Sigmoid colon (tissue), 7 donors: Measurements from ENCODE around the gene ANKDD1B. TPM values are rescaled to one million over a fixed set of nuclear protein-coding genes. Genes with fewer than 3 reads are reported as not detected.
A peak's percentile ranks its signal among the peaks of the same experiment; 100 is the strongest.

Source experiments
- DNase-seq: peaks from one replicate; pipeline ENCODE4 v3.0.0-alpha.2; 2019
- H3K27ac ChIP-seq, 4 donors: fragments of 200-600 bp; sonication (generic); one replicate each; pipeline ENCODE4 v1.5.1; 2016 to 2019; ENCODE audit warnings: mild to moderate bottlenecking in 1 of 4
- H3K27me3 ChIP-seq, 3 donors: fragments of 200-600 bp; sonication (generic); one replicate each; pipeline ENCODE4 v1.5.1; 2019; ENCODE audit warnings: mild to moderate bottlenecking in 1 of 3
- H3K36me3 ChIP-seq, 4 donors: fragments of 200-600 bp; sonication (generic); one replicate each; pipeline ENCODE4 v1.5.1; 2016 to 2019
- H3K4me1 ChIP-seq, 4 donors: fragments of 200-600 bp; sonication (generic); one replicate each; pipeline ENCODE4 v1.5.1; 2017 to 2019
- H3K4me3 ChIP-seq, 4 donors: fragments of 200-600 bp; sonication (generic); one replicate each; pipeline ENCODE4 v1.5.1; 2017 to 2019; ENCODE audit warnings: mild to moderate bottlenecking in 2 of 4, moderate library complexity in 1 of 4
- H3K9me3 ChIP-seq, 4 donors: fragments of 200-600 bp in 3 of 4; sonication (generic) in 3 of 4; one replicate each; pipeline versions ENCODE4 v1.5.1 to v1.6.1; 2013 to 2019
- CTCF ChIP-seq, 4 experiments: fragments of 450-650 bp in 3 of 4; fragments of 200-600 bp in 1 of 4; IDR thresholded peaks; one replicate each; pipeline ENCODE4 v1.5.1; 2016 to 2019; ENCODE audit warnings: antibody characterized with exemption in 4 of 4, mild to moderate bottlenecking in 3 of 4, moderate library complexity in 2 of 4
- EP300 ChIP-seq, 4 donors: sonication (generic); formaldehyde crosslinking; IDR thresholded peaks; one replicate each; pipeline ENCODE4 v1.6.1; 2017; ENCODE audit warnings: antibody characterized with exemption in 4 of 4
- POLR2A ChIP-seq, 2 donors: fragments of 450-650 bp; IDR thresholded peaks; one replicate each; pipeline ENCODE4 v1.6.1; 2016; ENCODE audit warnings: antibody characterized with exemption in 2 of 2, mild to moderate bottlenecking in 2 of 2, moderate library complexity in 2 of 2
- POLR2AphosphoS5 ChIP-seq, 4 donors: sonication (generic); formaldehyde crosslinking; IDR thresholded peaks; one replicate each; pipeline ENCODE4 v1.6.1; 2017; ENCODE audit warnings: antibody characterized with exemption in 4 of 4
- WGBS, 2 donors: extraction: QIAGEN DNeasy Blood & Tissue Kit; methylation state at CpG; one replicate each; pipeline ENCODE4 v1.1.7; 2013; 5-methylcytosine and 5-hydroxymethylcytosine counted together
- intact Hi-C: fragments of 100-400 bp; cut with DNase I; formaldehyde crosslinking; loops from one replicate; pipeline ENCODE4 v1.15.1; 2023
- polyA plus RNA-seq, 3 donors: library from polyadenylated mRNA; stranded (reverse); fragments of 200-250 nt; gene quantifications; one replicate each; pipeline ENCODE4 v1.2.3, GENCODE V29; 2013
- total RNA-seq, 4 donors: library from RNA; depleted of rRNA; stranded (reverse); fragments of >200 nt; gene quantifications; one replicate each; pipeline ENCODE4 v1.1.0, GENCODE V29; 2016
- donor health status: healthy with polysubstance abuse.
- donor health status: Bipolar disorder and iron deficiency.
- donor health status: healthy.

The ANKDD1B gene
- total and polyA plus RNA-seq, 7 donors, result 0.36 to 3.0 (median 1.8) TPM; not detected in 2

GRCh38 chr5:75612901-75613300, 1.6 kb downstream of the ANKDD1B start:
- no peak overlapping the region for H3K4me3 ChIP-seq
- intact Hi-C loops, result loop anchor here (5.0 kb wide), 1 partner anchor 44 kb away; no protein-coding TSS in a partner anchor
- H3K4me1 ChIP-seq, result peaks cover 0 to 18% (median 15%) of the 10 kb centered on the region in 4 donors
- TF ChIP-seq CTCF (IDR thresholded peaks at IDR 0.05) (no peak), POLR2A (IDR thresholded peaks at IDR 0.05) (no peak), POLR2AphosphoS5 (IDR thresholded peaks at IDR 0.05) (no peak), EP300 (IDR thresholded peaks at IDR 0.05) (no peak)
- DNase-seq, result no peak
- H3K9me3 ChIP-seq, result no peaks in the 10 kb centered on the region
- H3K36me3 ChIP-seq, result no peaks in the 10 kb centered on the region
- H3K27ac ChIP-seq, result no peak overlapping the region
- no peaks in the 10 kb centered on the region for H3K27me3 ChIP-seq
- 92 to 98% methylated on average over 3 of the region's 3 CpGs for WGBS, 2 donors

GRCh38 chr5:75614176-75614575, 2.9 kb downstream of the ANKDD1B start:
- no peak for TF ChIP-seq POLR2A (IDR thresholded peaks at IDR 0.05)
- no peak for TF ChIP-seq CTCF (IDR thresholded peaks at IDR 0.05)
- TF ChIP-seq EP300 (IDR thresholded peaks at IDR 0.05), result no peak
- no peak for TF ChIP-seq POLR2AphosphoS5 (IDR thresholded peaks at IDR 0.05)
- no peak overlapping the region for H3K27ac ChIP-seq

GRCh38 chr5:75616371-75616881, 5.2 kb downstream of the ANKDD1B start:
- H3K9me3 ChIP-seq, result no peaks in the 10 kb centered on the region
- H3K27ac ChIP-seq, result no peak overlapping the region
- H3K27me3 ChIP-seq, result no peaks in the 10 kb centered on the region
- H3K4me1 ChIP-seq, result peaks cover 0 to 16% (median 7%) of the 10 kb centered on the region in 4 donors
- WGBS, 2 donors, result 71 to 76% methylated on average over 4 of the region's 4 CpGs
- TF ChIP-seq EP300 (IDR thresholded peaks at IDR 0.05) (no peak), POLR2A (IDR thresholded peaks at IDR 0.05) (no peak), CTCF (IDR thresholded peaks at IDR 0.05) (no peak), POLR2AphosphoS5 (IDR thresholded peaks at IDR 0.05) (no peak)
- intact Hi-C loops, result no loop called here
- no peak overlapping the region for H3K4me3 ChIP-seq
- DNase-seq, result no peak
- H3K36me3 ChIP-seq, result no peaks in the 10 kb centered on the region

More at GRCh38 chr5:75614176-75614575, 2.9 kb downstream of the ANKDD1B start:
- WGBS, 2 donors, result 93 to 94% methylated on average over 1 of the region's 1 CpG
- Histone ChIP-seq H3K36me3 (no peaks in the 10 kb centered on the region), H3K4me3 (no peak overlapping the region), H3K9me3 (no peaks in the 10 kb centered on the region), H3K27me3 (no peaks in the 10 kb centered on the region), H3K4me1 (peaks cover 0 to 18% (median 15%) of the 10 kb centered on the region in 4 donors)
- no peak for DNase-seq
- intact Hi-C loops, result loop anchor here (5.0 kb wide), 1 partner anchor 43 kb away; no protein-coding TSS in a partner anchor

- H3K36me3 ChIP-seq, result no peaks in the 10 kb centered on the region
- DNase-seq, result no peak
- H3K27me3 ChIP-seq, result no peaks in the 10 kb centered on the region
- peak overlapping the region in 1 of 4 donors; percentile 16 for H3K27ac ChIP-seq
- H3K9me3 ChIP-seq, result no peaks in the 10 kb centered on the region
- no peak for TF ChIP-seq CTCF (IDR thresholded peaks at IDR 0.05)
- TF ChIP-seq POLR2AphosphoS5 (IDR thresholded peaks at IDR 0.05), result no peak
- TF ChIP-seq POLR2A (IDR thresholded peaks at IDR 0.05), result no peak
- intact Hi-C loops, result no loop called here
- peaks cover 0 to 9% (median 2%) of the 10 kb centered on the region in 4 donors for H3K4me1 ChIP-seq
- no peak overlapping the region for H3K4me3 ChIP-seq
- 16 to 55% methylated on average over 7 of the region's 7 CpGs for WGBS, 2 donors
Observed at GRCh38 chr5:75616971-75617621, 5.8 kb downstream of the ANKDD1B start.
